Caco-2 (cell line): Measurements from ENCODE around the gene SLC35E1. TPM values are rescaled to one million over a fixed set of nuclear protein-coding genes. Genes with fewer than 3 reads are reported as not detected.

Experiments used
- BruUV-seq: library from RNA; stranded (reverse); fragments of 400-500 nt; replicated peaks from 2 replicates; lab custom pipeline; 2021; lab: Mats Ljungman, UMichigan
- CTCF ChIA-PET: fragments of 300-600 bp; sonication (Branson Sonifier 250); formaldehyde crosslinking; loops from one replicate; lab custom pipeline; 2022; ENCODE audit warnings: antibody characterized with exemption; lab: Charles Lee
- POLR2A ChIA-PET: fragments of 300-600 bp; sonication (Branson Sonifier 250); formaldehyde crosslinking; loops from one replicate; lab custom pipeline; 2022; ENCODE audit warnings: antibody characterized with exemption; lab: Charles Lee
- DNase-seq, 2 experiments: peaks; one replicate each; pipeline versions ENCODE4 v3.0.0 to v3.0.0-alpha.2; 2020 to 2022
- H3K27me3 ChIP-seq: replicated peaks from 2 replicates; pipeline ENCODE4 v1.6.0; 2011; ENCODE audit warnings: low read length; ENCODE audit not compliant: control insufficient read depth, insufficient read depth
- H3K36me3 ChIP-seq: 2 replicates; pipeline ENCODE4 v1.5.1; 2011; ENCODE audit warnings: low read length; ENCODE audit not compliant: control insufficient read depth, insufficient read depth
- H3K4me1 ChIP-seq: fragments of 250-450 bp; sonication (Bioruptor Pico); 2 replicates; pipeline ENCODE4 v1.5.1; 2020; ENCODE audit warnings: mild to moderate bottlenecking
- H3K4me3 ChIP-seq: 2 replicates; pipeline ENCODE4 v1.5.1; 2011; ENCODE audit warnings: low read depth, mild to moderate bottlenecking, control low read depth, low read length
- H3K9me3 ChIP-seq: fragments of 250-450 bp; sonication (Bioruptor Pico); 2 replicates; pipeline ENCODE4 v1.5.1; 2020; ENCODE audit warnings: mild to moderate bottlenecking, moderate library complexity
- H3K27ac Mint-ChIP-seq: one replicate; pipeline ENCODE4 v1.8.0; 2022; ENCODE audit warnings: mixed read lengths; ENCODE audit not compliant: unreplicated experiment
- H3K27me3 Mint-ChIP-seq: one replicate; pipeline ENCODE4 v1.8.0; 2022; ENCODE audit warnings: mixed read lengths; ENCODE audit not compliant: insufficient read depth, unreplicated experiment
- H3K36me3 Mint-ChIP-seq: one replicate; pipeline ENCODE4 v1.8.0; 2022; ENCODE audit warnings: mild to moderate bottlenecking, mixed read lengths; ENCODE audit not compliant: insufficient read depth, unreplicated experiment
- H3K4me1 Mint-ChIP-seq: one replicate; pipeline ENCODE4 v1.8.0; 2022; ENCODE audit warnings: low read depth, mixed read lengths; ENCODE audit not compliant: unreplicated experiment
- H3K4me3 Mint-ChIP-seq: one replicate; pipeline ENCODE4 v1.8.0; 2022; ENCODE audit warnings: mild to moderate bottlenecking, moderate library complexity, mixed read lengths; ENCODE audit not compliant: unreplicated experiment
- H3K9me3 Mint-ChIP-seq: one replicate; pipeline ENCODE4 v1.8.0; 2022; ENCODE audit warnings: mixed read lengths; ENCODE audit not compliant: unreplicated experiment
- CTCF ChIP-seq, 2 experiments: fragments of 200-600 bp in 1 of 2; IDR thresholded peaks; 1 replicate in 1 of 2; 2 replicates in 1 of 2; pipeline versions ENCODE4 v1.5.1 to v1.8.0; 2011 to 2022; ENCODE audit warnings: antibody characterized with exemption in 1 of 2, control low read depth in 1 of 2, inconsistent platforms in 1 of 2, low read depth in 1 of 2, low read length in 1 of 2, mild to moderate bottlenecking in 1 of 2, moderate library complexity in 1 of 2; ENCODE audit not compliant: insufficient read depth in 1 of 2, severe bottlenecking in 1 of 2, unreplicated experiment in 1 of 2
- intact Hi-C: fragments of 100-400 bp; cut with micrococcal nuclease; formaldehyde crosslinking; loops from one replicate; pipeline ENCODE4 v1.10.0; 2022; ENCODE audit not compliant: unreplicated experiment
- total RNA-seq: library from RNA; stranded (reverse); gene quantifications from 2 replicates; pipeline ENCODE4 v1.2.3, GENCODE V29; 2022

The SLC35E1 gene
- total RNA-seq, 1 experiment from 2014 or later, result 37.9 TPM

- no peak for DNase-seq
- intact Hi-C loops, result no loop called here
- no TSS peak for BruUV-seq
- Mint-ChIP-seq H3K4me1 (no peaks in the 10 kb centered on the region), H3K4me3 (no peak overlapping the region), H3K9me3 (no peaks in the 10 kb centered on the region), H3K36me3 (peaks cover 94% of the 10 kb centered on the region), H3K27me3 (no peaks in the 10 kb centered on the region), H3K27ac (no peak overlapping the region)
- Histone ChIP-seq H3K36me3 (peaks cover 6% of the 10 kb centered on the region; the same call in 1 of the 2 replicates), H3K9me3 (no peaks in the 10 kb centered on the region), H3K27me3 (no peaks in the 10 kb centered on the region), H3K4me1 (no peaks in the 10 kb centered on the region), H3K4me3 (no peak overlapping the region)
- ChIA-PET POLR2A (no interaction called here), CTCF (no interaction called here)
- no peak for TF ChIP-seq CTCF (IDR thresholded peaks at IDR 0.05; ENCODE audit: insufficient read depth in 1 of 2, low read depth in 1 of 2, low read length in 1 of 2, severe bottlenecking in 1 of 2, unreplicated experiment in 1 of 2)
Observed at GRCh38 chr19:16529466-16530144, 42.6 kb downstream of the SLC35E1 start.

- H3K27me3 Mint-ChIP-seq, result no peaks in the 10 kb centered on the region
- no peaks in the 10 kb centered on the region for H3K4me1 ChIP-seq
- peaks cover 9% of the 10 kb centered on the region; the same call in 1 of the 2 replicates for H3K36me3 ChIP-seq
- no TSS peak for BruUV-seq
- no peaks in the 10 kb centered on the region for H3K9me3 Mint-ChIP-seq
- ChIA-PET CTCF (no interaction called here), POLR2A (no interaction called here)
- H3K4me3 ChIP-seq, result no peak overlapping the region
- DNase-seq, result no peak
- H3K27ac Mint-ChIP-seq, result no peak overlapping the region
- no peaks in the 10 kb centered on the region for H3K4me1 Mint-ChIP-seq
- H3K9me3 ChIP-seq, result no peaks in the 10 kb centered on the region
- intact Hi-C loops, result no loop called here
- no peak overlapping the region for H3K4me3 Mint-ChIP-seq
- peaks cover 94% of the 10 kb centered on the region for H3K36me3 Mint-ChIP-seq
- peak in 1 of 2 experiments; percentile 37 for TF ChIP-seq CTCF (IDR thresholded peaks at IDR 0.05; ENCODE audit: insufficient read depth in 1 of 2, low read depth in 1 of 2, low read length in 1 of 2, severe bottlenecking in 1 of 2, unreplicated experiment in 1 of 2)
- no peaks in the 10 kb centered on the region for H3K27me3 ChIP-seq
Observed at GRCh38 chr19:16527971-16528521, 44.2 kb downstream of the SLC35E1 start.

- no TSS peak for BruUV-seq
- CTCF ChIA-PET, result no interaction called here
- no peaks in the 10 kb centered on the region for H3K27me3 Mint-ChIP-seq
Observed at GRCh38 chr19:16527334-16527935, 44.8 kb downstream of the SLC35E1 start.

More at GRCh38 chr19:16527334-16527935, 44.8 kb downstream of the SLC35E1 start:
- no peak overlapping the region for H3K27ac Mint-ChIP-seq
- H3K27me3 ChIP-seq, result no peaks in the 10 kb centered on the region
- no peak for TF ChIP-seq CTCF (IDR thresholded peaks at IDR 0.05; ENCODE audit: insufficient read depth in 1 of 2, low read depth in 1 of 2, low read length in 1 of 2, severe bottlenecking in 1 of 2, unreplicated experiment in 1 of 2)
- intact Hi-C loops, result no loop called here
- no peak for DNase-seq
- H3K4me3 Mint-ChIP-seq, result no peak overlapping the region
- POLR2A ChIA-PET, result no interaction called here
- no peaks in the 10 kb centered on the region for H3K9me3 Mint-ChIP-seq
- peaks cover 97% of the 10 kb centered on the region for H3K36me3 Mint-ChIP-seq
- H3K9me3 ChIP-seq, result no peaks in the 10 kb centered on the region
- H3K4me1 ChIP-seq, result no peaks in the 10 kb centered on the region
- no peaks in the 10 kb centered on the region for H3K4me1 Mint-ChIP-seq
- H3K4me3 ChIP-seq, result no peak overlapping the region
- peaks cover 9% of the 10 kb centered on the region; the same call in 1 of the 2 replicates for H3K36me3 ChIP-seq
